ENCODE data around the gene RNF217.
A peak's percentile ranks its signal among the peaks of the same experiment; 100 is the strongest.

RNF217 gene

DNA sequence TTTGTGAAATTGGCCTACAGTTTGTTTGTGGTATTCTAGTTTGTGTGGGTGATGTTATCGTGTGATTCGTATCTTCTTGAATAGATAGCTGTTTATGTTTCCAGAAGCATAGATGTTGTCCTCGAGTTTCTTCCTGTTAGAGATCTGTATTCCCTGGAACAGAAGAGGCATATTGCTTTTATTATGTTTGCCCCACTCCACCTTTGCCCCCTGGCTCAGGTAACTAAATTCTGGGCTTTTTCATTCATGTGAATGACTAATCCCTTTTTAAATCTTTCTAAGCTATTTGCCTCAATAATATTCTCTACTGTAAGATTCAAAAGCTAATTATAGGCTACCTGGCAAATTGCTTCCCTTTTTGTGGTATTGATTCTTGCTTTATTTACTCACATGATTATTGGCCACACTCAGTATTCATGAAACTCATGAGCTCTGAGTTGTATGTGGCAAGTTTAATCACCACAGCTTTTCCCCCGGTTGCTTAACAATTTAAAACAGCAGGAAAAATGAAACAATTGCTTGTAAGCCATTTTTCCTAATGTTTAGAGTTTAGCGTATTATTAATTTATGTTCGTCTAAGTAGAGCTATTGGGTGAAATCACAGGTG lies 12.6 kb downstream of the RNF217 start:
- H3K4me3 ChIP-seq (ENCODE audit: low read depth, low read length), result peak overlapping the region; percentile 42
- H3K4me1 ChIP-seq, result peaks cover 41% of the 10 kb centered on the region
- TF ChIP-seq, protein P1, sequence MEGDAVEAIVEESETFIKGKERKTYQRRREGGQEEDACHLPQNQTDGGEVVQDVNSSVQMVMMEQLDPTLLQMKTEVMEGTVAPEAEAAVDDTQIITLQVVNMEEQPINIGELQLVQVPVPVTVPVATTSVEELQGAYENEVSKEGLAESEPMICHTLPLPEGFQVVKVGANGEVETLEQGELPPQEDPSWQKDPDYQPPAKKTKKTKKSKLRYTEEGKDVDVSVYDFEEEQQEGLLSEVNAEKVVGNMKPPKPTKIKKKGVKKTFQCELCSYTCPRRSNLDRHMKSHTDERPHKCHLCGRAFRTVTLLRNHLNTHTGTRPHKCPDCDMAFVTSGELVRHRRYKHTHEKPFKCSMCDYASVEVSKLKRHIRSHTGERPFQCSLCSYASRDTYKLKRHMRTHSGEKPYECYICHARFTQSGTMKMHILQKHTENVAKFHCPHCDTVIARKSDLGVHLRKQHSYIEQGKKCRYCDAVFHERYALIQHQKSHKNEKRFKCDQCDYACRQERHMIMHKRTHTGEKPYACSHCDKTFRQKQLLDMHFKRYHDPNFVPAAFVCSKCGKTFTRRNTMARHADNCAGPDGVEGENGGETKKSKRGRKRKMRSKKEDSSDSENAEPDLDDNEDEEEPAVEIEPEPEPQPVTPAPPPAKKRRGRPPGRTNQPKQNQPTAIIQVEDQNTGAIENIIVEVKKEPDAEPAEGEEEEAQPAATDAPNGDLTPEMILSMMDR (IDR thresholded peaks at IDR 0.05), result no peak
- no peak overlapping the region for H3K9ac ChIP-seq
- H3K36me3 ChIP-seq (ENCODE audit: control insufficient read depth, insufficient read depth, low read length), result no peaks in the 10 kb centered on the region
- H3K79me2 ChIP-seq, result peaks cover 68% of the 10 kb centered on the region
- no peak overlapping the region for H2AFZ ChIP-seq
- no peaks in the 10 kb centered on the region for H3K27me3 ChIP-seq (ENCODE audit: control insufficient read depth, insufficient read depth, low read length)
- peak overlapping the region; percentile 55 for H3K27ac ChIP-seq
- H3K9me3 ChIP-seq (ENCODE audit: control insufficient read depth, low read length), result no peaks in the 10 kb centered on the region
- H3K4me2 ChIP-seq (ENCODE audit: low read length), result peak overlapping the region; percentile 54

DNA sequence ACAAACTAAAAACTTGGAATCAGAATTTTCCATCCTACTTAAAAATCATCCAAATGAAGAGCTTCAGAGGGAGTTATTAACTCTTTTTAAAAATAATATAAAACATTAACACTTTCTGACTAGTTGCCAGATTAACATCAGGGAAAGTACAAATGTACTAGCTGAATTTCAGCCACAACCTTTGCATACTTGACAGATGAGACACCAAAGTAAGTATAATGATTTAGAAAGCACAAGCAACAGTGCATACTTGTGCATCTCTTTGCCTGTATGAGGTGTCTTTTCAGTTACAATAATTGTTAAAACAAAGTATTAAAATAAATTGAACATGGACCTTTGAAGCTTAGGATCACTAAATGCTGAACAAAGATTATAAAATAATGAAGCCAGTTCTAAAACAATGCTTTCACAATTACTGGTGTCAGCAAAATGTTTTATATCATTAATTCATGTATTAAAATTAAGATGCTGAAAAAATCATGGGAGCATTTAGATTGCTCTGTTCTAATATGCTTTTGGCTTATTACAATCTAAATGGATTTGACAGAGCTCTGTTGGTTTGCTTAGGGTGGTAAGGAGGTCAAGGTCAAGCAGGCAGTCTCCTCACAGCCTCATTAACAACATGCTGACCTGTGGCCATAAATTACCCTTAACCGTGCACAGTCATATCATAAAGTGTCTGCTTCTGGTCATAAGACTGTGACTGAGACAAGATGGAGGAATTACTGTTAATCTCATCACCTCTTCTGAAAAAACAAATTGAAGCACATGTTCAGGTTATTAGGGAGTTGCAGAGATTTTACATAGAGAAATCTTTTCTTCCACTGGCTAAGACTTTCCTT lies 15.1 kb downstream of the RNF217 start:
- Histone ChIP-seq H3K27me3 (ENCODE audit: control insufficient read depth, insufficient read depth, low read length) (no peaks in the 10 kb centered on the region), H3K4me2 (ENCODE audit: low read length) (peak overlapping the region; percentile 55), H3K4me1 (peaks cover 52% of the 10 kb centered on the region), H3K36me3 (ENCODE audit: control insufficient read depth, insufficient read depth, low read length) (no peaks in the 10 kb centered on the region), H2AFZ (no peak overlapping the region), H3K79me2 (peaks cover 64% of the 10 kb centered on the region), H3K4me3 (ENCODE audit: low read depth, low read length) (no peak overlapping the region), H3K27ac (peak overlapping the region; percentile 50), H3K9ac (no peak overlapping the region), H3K9me3 (ENCODE audit: control insufficient read depth, low read length) (no peaks in the 10 kb centered on the region)
- TF ChIP-seq, protein P1 (IDR thresholded peaks at IDR 0.05), result no peak

DNA sequence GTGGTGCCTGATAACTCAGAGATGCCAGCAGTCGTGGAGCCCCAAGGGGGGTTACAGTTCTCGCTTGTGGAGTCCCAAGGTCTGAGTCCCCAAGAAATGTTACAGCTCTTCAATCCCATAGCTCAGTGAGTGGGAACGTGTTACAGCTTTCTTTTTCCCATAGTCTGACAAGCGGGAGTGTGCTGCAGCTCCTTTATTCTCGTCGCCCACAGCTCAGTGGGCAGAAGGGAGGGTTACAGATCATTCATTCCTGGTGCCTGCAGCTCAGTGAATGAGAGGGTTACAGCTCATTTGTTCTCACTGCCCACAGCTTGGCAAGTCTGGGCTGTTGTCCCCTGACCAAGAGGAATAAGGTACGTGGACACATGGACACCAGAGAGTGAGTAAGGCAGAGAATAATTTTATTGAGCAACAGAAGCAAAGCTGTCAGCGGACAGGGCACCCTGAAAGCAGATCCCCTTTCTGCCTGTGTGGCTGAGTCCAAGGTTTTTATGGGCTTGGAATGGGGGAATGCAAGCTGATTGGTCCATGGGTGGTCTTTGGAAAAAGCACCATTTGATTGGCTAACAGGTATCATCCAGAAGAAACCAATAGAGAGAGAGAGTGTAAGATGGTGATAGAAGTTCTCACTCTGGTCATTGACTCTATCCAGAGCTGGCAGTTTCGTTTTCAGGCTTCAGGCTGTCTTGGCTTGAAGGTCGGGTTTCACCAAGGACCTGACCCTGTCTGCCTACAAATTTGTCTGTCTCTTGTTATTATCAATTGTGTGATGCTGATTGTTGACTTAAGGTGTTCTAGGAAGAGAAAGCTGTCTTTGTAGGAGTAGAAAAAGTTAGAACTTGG lies 16.4 kb downstream of the RNF217 start:
- TF ChIP-seq, protein P1 (IDR thresholded peaks at IDR 0.05), result no peak
- Histone ChIP-seq H3K9me3 (ENCODE audit: control insufficient read depth, low read length) (no peaks in the 10 kb centered on the region), H3K9ac (no peak overlapping the region), H3K36me3 (ENCODE audit: control insufficient read depth, insufficient read depth, low read length) (no peaks in the 10 kb centered on the region), H3K27ac (peak overlapping the region; percentile 50), H2AFZ (no peak overlapping the region), H3K4me2 (ENCODE audit: low read length) (peak overlapping the region; percentile 55), H3K4me3 (ENCODE audit: low read depth, low read length) (peak overlapping the region; percentile 48), H3K4me1 (peaks cover 61% of the 10 kb centered on the region), H3K27me3 (ENCODE audit: control insufficient read depth, insufficient read depth, low read length) (no peaks in the 10 kb centered on the region), H3K79me2 (peaks cover 67% of the 10 kb centered on the region)

DNA sequence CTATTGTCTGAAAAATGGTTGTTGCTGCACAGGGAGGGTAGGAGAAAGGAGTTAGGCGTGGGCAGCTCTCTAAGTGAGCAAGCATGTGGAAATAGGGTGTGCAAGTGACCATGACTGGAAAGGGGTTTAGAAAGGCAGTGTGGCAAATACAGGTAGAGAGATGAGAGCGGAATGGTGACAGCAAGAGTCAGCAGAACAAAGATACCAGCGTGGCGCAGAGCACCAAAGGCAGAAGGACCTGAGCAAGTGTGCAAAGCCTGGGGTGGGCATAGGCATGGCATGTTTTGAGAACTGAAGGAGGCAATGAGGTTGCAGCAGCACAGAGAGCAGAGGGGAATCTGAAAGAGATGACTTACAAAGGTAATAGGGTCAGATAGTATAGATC lies 17.0 kb downstream of the RNF217 start:
- peak overlapping the region; percentile 50 for H3K27ac ChIP-seq
- peak overlapping the region; percentile 48 for H3K4me3 ChIP-seq (ENCODE audit: low read depth, low read length)

More for the DNA sequence above, 17.0 kb downstream of the RNF217 start:
- Histone ChIP-seq H3K9ac (no peak overlapping the region), H3K4me1 (peaks cover 60% of the 10 kb centered on the region), H3K4me2 (ENCODE audit: low read length) (peak overlapping the region; percentile 55), H2AFZ (no peak overlapping the region), H3K36me3 (ENCODE audit: control insufficient read depth, insufficient read depth, low read length) (no peaks in the 10 kb centered on the region), H3K9me3 (ENCODE audit: control insufficient read depth, low read length) (no peaks in the 10 kb centered on the region), H3K27me3 (ENCODE audit: control insufficient read depth, insufficient read depth, low read length) (no peaks in the 10 kb centered on the region), H3K79me2 (peaks cover 69% of the 10 kb centered on the region)
- TF ChIP-seq, protein P1 (IDR thresholded peaks at IDR 0.05), result no peak
